ENCODE results near the gene KPNA5.
"Not testable (repeated sequence)": the region's sequence is repeated elsewhere in the genome, so short reads cannot be mapped to it uniquely, and the experiment has no call there.

Gene KPNA5

DNA sequence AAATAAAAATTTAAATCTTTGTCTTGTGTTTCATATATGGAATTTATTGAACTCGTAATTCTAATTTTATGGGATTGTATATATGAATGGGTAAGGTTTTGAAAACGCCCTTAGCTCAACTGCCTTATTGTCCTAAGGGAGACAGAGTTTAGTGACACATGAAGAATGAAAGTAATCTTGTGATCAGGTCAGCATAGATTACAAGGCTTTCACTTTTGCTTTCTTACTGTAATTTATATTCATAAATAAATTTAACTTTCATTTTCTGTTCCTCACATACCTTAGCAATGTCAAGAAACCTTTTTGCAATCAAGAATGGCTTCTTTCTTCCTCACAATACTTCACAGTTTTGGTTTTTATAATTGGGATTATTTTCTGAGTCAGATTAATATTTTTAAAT is 14.4 kb downstream of the KPNA5 start:
- Histone ChIP-seq H3K9me3 (ENCODE audit: control insufficient read depth, insufficient read depth, low read length) (no peaks in the 10 kb centered on the region), H3F3A (ENCODE audit: control insufficient read depth, insufficient read depth) (peaks cover 5% of the 10 kb centered on the region), H3K27ac (ENCODE audit: low read depth, low read length) (no peak overlapping the region), H3K4me3 (ENCODE audit: low read length) (no peak overlapping the region), H3K79me2 (ENCODE audit: control insufficient read depth, low read length) (peaks cover 19% of the 10 kb centered on the region), H3K27me3 (ENCODE audit: control insufficient read depth, low read length) (no peaks in the 10 kb centered on the region), H3K36me3 (ENCODE audit: control insufficient read depth, low read length) (peaks cover 47% of the 10 kb centered on the region), H3K9me2 (replicated peaks; ENCODE audit: control insufficient read depth, low read length) (no peaks in the 10 kb centered on the region), H3K4me2 (ENCODE audit: low read length) (no peak overlapping the region), H3K4me1 (ENCODE audit: control insufficient read depth, low read length) (no peaks in the 10 kb centered on the region; the same call in 1 of the 2 replicates), H4K20me1 (ENCODE audit: control insufficient read depth, insufficient read depth, low read depth, low read length) (no peaks in the 10 kb centered on the region)
- no peak for TF ChIP-seq EZH2phosphoT487 (IDR thresholded peaks at IDR 0.05; ENCODE audit: borderline replicate concordance, low read length)
- TF ChIP-seq, protein P1, sequence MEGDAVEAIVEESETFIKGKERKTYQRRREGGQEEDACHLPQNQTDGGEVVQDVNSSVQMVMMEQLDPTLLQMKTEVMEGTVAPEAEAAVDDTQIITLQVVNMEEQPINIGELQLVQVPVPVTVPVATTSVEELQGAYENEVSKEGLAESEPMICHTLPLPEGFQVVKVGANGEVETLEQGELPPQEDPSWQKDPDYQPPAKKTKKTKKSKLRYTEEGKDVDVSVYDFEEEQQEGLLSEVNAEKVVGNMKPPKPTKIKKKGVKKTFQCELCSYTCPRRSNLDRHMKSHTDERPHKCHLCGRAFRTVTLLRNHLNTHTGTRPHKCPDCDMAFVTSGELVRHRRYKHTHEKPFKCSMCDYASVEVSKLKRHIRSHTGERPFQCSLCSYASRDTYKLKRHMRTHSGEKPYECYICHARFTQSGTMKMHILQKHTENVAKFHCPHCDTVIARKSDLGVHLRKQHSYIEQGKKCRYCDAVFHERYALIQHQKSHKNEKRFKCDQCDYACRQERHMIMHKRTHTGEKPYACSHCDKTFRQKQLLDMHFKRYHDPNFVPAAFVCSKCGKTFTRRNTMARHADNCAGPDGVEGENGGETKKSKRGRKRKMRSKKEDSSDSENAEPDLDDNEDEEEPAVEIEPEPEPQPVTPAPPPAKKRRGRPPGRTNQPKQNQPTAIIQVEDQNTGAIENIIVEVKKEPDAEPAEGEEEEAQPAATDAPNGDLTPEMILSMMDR (IDR thresholded peaks at IDR 0.05; ENCODE audit: low read depth, low read length, poor library complexity, severe bottlenecking): no peak

DNA sequence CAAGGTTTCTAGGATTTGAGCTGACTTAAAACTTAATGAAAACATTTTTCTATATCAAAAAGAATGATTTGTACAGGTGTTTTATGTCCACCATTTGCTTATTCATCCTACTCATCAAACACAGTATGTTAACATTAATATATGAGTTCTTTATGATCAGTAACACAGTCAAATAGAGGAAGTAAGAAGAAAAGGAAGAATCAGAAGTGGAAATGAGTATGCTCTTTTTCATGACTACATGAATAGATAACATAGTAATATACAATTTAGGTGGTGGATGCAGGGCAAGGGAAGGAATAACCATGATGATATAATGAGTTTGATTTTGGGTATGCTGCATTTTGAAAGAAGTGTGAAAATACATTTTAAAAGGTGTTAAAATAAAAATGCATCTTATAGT is 16.5 kb downstream of the KPNA5 start:
- no peaks in the 10 kb centered on the region for H4K20me1 ChIP-seq (ENCODE audit: control insufficient read depth, insufficient read depth, low read depth, low read length)
- H3F3A ChIP-seq (ENCODE audit: control insufficient read depth, insufficient read depth): peaks cover 5% of the 10 kb centered on the region
- no peak overlapping the region for H3K4me2 ChIP-seq (ENCODE audit: low read length)
- no peaks in the 10 kb centered on the region for H3K4me1 ChIP-seq (ENCODE audit: control insufficient read depth, low read length)
- no peak for TF ChIP-seq EZH2phosphoT487 (IDR thresholded peaks at IDR 0.05; ENCODE audit: borderline replicate concordance, low read length)
- TF ChIP-seq, protein P1 (IDR thresholded peaks at IDR 0.05; ENCODE audit: low read depth, low read length, poor library complexity, severe bottlenecking): no peak
- no peaks in the 10 kb centered on the region for H3K9me3 ChIP-seq (ENCODE audit: control insufficient read depth, insufficient read depth, low read length)
- H3K79me2 ChIP-seq (ENCODE audit: control insufficient read depth, low read length): peaks cover 6% of the 10 kb centered on the region
- no peaks in the 10 kb centered on the region for H3K9me2 ChIP-seq (replicated peaks; ENCODE audit: control insufficient read depth, low read length)
- no peak overlapping the region for H3K27ac ChIP-seq (ENCODE audit: low read depth, low read length)
- no peak overlapping the region for H3K4me3 ChIP-seq (ENCODE audit: low read length)
- H3K36me3 ChIP-seq (ENCODE audit: control insufficient read depth, low read length): peaks cover 42% of the 10 kb centered on the region
- no peaks in the 10 kb centered on the region for H3K27me3 ChIP-seq (ENCODE audit: control insufficient read depth, low read length)

DNA sequence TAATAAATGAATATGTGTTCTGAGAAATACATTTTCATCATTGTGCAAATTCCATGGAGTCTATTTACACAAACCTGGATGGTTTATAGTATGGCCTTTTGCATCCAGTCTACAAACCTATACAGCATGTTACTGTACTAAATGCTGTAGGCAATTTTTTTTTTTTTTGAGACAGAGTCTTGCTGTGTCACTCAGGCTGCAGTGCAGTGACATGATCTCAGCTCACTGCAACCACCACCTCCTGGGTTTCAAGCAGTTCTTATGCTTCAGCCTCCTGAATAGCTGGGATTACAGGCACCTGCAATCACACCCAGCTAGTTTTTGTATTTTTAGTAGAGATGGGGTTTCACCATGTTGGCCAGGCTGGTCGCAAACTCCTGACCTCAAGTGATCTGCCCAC is 22.9 kb downstream of the KPNA5 start:
- H4K20me1 ChIP-seq (ENCODE audit: control insufficient read depth, insufficient read depth, low read depth, low read length); H3K4me1 ChIP-seq (ENCODE audit: control insufficient read depth, low read length); H3K79me2 ChIP-seq (ENCODE audit: control insufficient read depth, low read length); H3F3A ChIP-seq (ENCODE audit: control insufficient read depth, insufficient read depth); H3K27ac ChIP-seq (ENCODE audit: low read depth, low read length); H3K4me3 ChIP-seq (ENCODE audit: low read length); H3K27me3 ChIP-seq (ENCODE audit: control insufficient read depth, low read length); H3K4me2 ChIP-seq (ENCODE audit: low read length); H3K9me3 ChIP-seq (ENCODE audit: control insufficient read depth, insufficient read depth, low read length); H3K9me2 ChIP-seq (replicated peaks; ENCODE audit: control insufficient read depth, low read length): not testable (repeated sequence)
- peaks cover 75% of the 10 kb centered on the region for H3K36me3 ChIP-seq (ENCODE audit: control insufficient read depth, low read length)

DNA sequence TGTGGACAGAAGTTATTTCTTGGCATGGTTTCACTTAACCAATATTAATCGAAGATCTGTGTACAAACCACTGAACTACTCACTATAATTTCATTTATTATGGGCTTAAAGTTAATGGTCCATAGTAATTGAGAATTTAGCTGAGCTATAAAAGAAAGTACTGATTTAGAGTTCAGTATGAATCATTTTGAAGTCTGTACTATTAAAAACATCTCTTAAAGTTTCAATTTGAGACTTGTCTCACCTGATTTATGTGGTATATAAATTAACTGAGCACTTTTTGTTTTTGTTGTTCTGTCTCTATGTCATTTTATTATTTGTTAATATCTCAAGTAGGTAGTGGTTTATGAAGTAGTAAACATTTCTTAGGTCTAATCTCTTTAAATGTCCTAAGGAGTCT is 24.9 kb downstream of the KPNA5 start:
- Histone ChIP-seq H3K4me2 (ENCODE audit: low read length) (no peak overlapping the region), H3K36me3 (ENCODE audit: control insufficient read depth, low read length) (peaks cover 64% of the 10 kb centered on the region), H3K4me1 (ENCODE audit: control insufficient read depth, low read length) (no peaks in the 10 kb centered on the region), H4K20me1 (ENCODE audit: control insufficient read depth, insufficient read depth, low read depth, low read length) (no peaks in the 10 kb centered on the region), H3K27me3 (ENCODE audit: control insufficient read depth, low read length) (no peaks in the 10 kb centered on the region), H3F3A (ENCODE audit: control insufficient read depth, insufficient read depth) (no peaks in the 10 kb centered on the region), H3K4me3 (ENCODE audit: low read length) (no peak overlapping the region), H3K9me2 (replicated peaks; ENCODE audit: control insufficient read depth, low read length) (no peaks in the 10 kb centered on the region), H3K9me3 (ENCODE audit: control insufficient read depth, insufficient read depth, low read length) (no peaks in the 10 kb centered on the region), H3K27ac (ENCODE audit: low read depth, low read length) (no peak overlapping the region), H3K79me2 (ENCODE audit: control insufficient read depth, low read length) (no peaks in the 10 kb centered on the region)
- TF ChIP-seq, protein P1 (IDR thresholded peaks at IDR 0.05; ENCODE audit: low read depth, low read length, poor library complexity, severe bottlenecking): no peak
- no peak for TF ChIP-seq EZH2phosphoT487 (IDR thresholded peaks at IDR 0.05; ENCODE audit: borderline replicate concordance, low read length)
